SK-N-SH (cell line): Measurements from ENCODE around the gene PIP5K1C. TPM values are rescaled to one million over a fixed set of nuclear protein-coding genes. Genes with fewer than 3 reads are reported as not detected.

Experiments
- CTCF ChIA-PET: fragments of 300-600, 350-600 bp; formaldehyde crosslinking; extraction: SDS; loops from one replicate; lab custom pipeline; 2021; lab: Yijun Ruan, JAX
- POLR2A ChIA-PET: fragments of 350-600 bp; sonication (Branson Sonifier 250); formaldehyde crosslinking; extraction: SDS; loops from one replicate; lab custom pipeline; 2020; ENCODE audit warnings: antibody characterized with exemption, inconsistent platforms; lab: Yijun Ruan, JAX
- DNase-seq: peaks from one replicate; pipeline ENCODE4 v3.0.0; 2012
- H2AFZ ChIP-seq: fragments of 200-600 bp; sonication (generic); 2 replicates; pipeline ENCODE4 v1.8.1; 2016; ENCODE audit warnings: antibody characterized with exemption, mild to moderate bottlenecking, low read depth
- H3F3A ChIP-seq: fragments of 200-600 bp; sonication (generic); replicated peaks from 2 replicates; pipeline ENCODE3; 2016; ENCODE audit warnings: antibody characterized with exemption, mild to moderate bottlenecking; ENCODE audit not compliant: insufficient read depth
- H3K27ac ChIP-seq, 2 experiments: fragments of 200-500 bp in 1 of 2; fragments of 200-600 bp in 1 of 2; sonication (Bioruptor generic) in 1 of 2; sonication (generic), shearing (Covaris generic) in 1 of 2; 2 replicates each; pipeline versions ENCODE4 v1.5.1 to v1.6.1; 2014 to 2016; ENCODE audit warnings: low read depth in 2 of 2, inconsistent platforms in 1 of 2, low read length in 1 of 2, mild to moderate bottlenecking in 1 of 2, mixed read lengths in 1 of 2
- H3K27me3 ChIP-seq: fragments of 200-600 bp; sonication (generic), shearing (Covaris generic); 2 replicates; pipeline ENCODE4 v1.6.1; 2016; ENCODE audit warnings: mixed run types; ENCODE audit not compliant: insufficient read depth
- H3K36me3 ChIP-seq, 2 experiments: fragments of 200-500 bp in 1 of 2; fragments of 200-600 bp in 1 of 2; sonication (Bioruptor generic) in 1 of 2; sonication (generic) in 1 of 2; replicated peaks in 1 of 2; 2 replicates each; pipeline versions ENCODE3 to v1.5.1; 2014 to 2016; ENCODE audit warnings: low read length in 1 of 2, mild to moderate bottlenecking in 1 of 2; ENCODE audit not compliant: insufficient read depth in 2 of 2, control insufficient read depth in 1 of 2
- H3K4me1 ChIP-seq, 2 experiments: fragments of 200-500 bp in 1 of 2; fragments of 200-600 bp in 1 of 2; sonication (Bioruptor generic) in 1 of 2; sonication (generic), shearing (Covaris generic) in 1 of 2; 2 replicates each; pipeline versions ENCODE4 v1.5.1 to v1.6.1; 2014 to 2016; ENCODE audit warnings: low read depth in 1 of 2, low read length in 1 of 2, mixed run types in 1 of 2; ENCODE audit not compliant: insufficient read depth in 2 of 2, control insufficient read depth in 1 of 2
- H3K4me2 ChIP-seq: fragments of 200-600 bp; sonication (generic), shearing (Covaris generic); 2 replicates; pipeline ENCODE4 v1.6.1; 2017; ENCODE audit warnings: mixed run types
- H3K4me3 ChIP-seq, 2 experiments: fragments of 200-500 bp in 1 of 2; fragments of 200-600 bp in 1 of 2; sonication (Bioruptor generic) in 1 of 2; sonication (generic), shearing (Covaris generic) in 1 of 2; 2 replicates each; pipeline versions ENCODE4 v1.5.1 to v1.8.1; 2014 to 2016; ENCODE audit warnings: low read depth in 2 of 2, inconsistent platforms in 1 of 2, low read length in 1 of 2, mild to moderate bottlenecking in 1 of 2, mixed read lengths in 1 of 2, moderate library complexity in 1 of 2
- H3K79me2 ChIP-seq: fragments of 200-600 bp; sonication (generic); 2 replicates; pipeline ENCODE4 v1.8.1; 2017; ENCODE audit warnings: mild to moderate bottlenecking; ENCODE audit not compliant: insufficient read depth
- H3K9ac ChIP-seq: fragments of 200-600 bp; sonication (generic); 2 replicates; pipeline ENCODE4 v1.6.1; 2017; ENCODE audit warnings: mixed run types
- H3K9me2 ChIP-seq: fragments of 200-600 bp; sonication (generic); 2 replicates; pipeline ENCODE4 v1.6.1; 2017; ENCODE audit warnings: mixed run types
- H3K9me3 ChIP-seq: fragments of 200-600 bp; sonication (generic); 2 replicates; pipeline ENCODE4 v1.6.1; 2017; ENCODE audit warnings: mixed run types, mild to moderate bottlenecking, moderate library complexity
- H4K20me1 ChIP-seq: fragments of 200-600 bp; sonication (generic); 2 replicates; pipeline ENCODE4 v1.6.1; 2017; ENCODE audit warnings: mild to moderate bottlenecking, mixed run types; ENCODE audit not compliant: insufficient read depth
- FOSL2 ChIP-seq: IDR thresholded peaks from 2 replicates; pipeline ENCODE4 v1.4.0; 2012; ENCODE audit warnings: low read depth, mild to moderate bottlenecking, moderate library complexity, borderline replicate concordance
- MXI1 ChIP-seq: IDR thresholded peaks from 2 replicates; pipeline ENCODE4 v1.6.1; 2012; ENCODE audit warnings: mild to moderate bottlenecking, low read depth, low read length, improper control_type of control experiment
- POLR2AphosphoS5 ChIP-seq: IDR thresholded peaks from 2 replicates; pipeline ENCODE4 v1.6.1; 2012; ENCODE audit warnings: low read depth, low read length
- SIN3A ChIP-seq: IDR thresholded peaks from 2 replicates; pipeline ENCODE4 v1.6.1; 2012; ENCODE audit warnings: low read depth, mild to moderate bottlenecking, low read length, moderate library complexity, borderline replicate concordance
- SMC3 ChIP-seq: IDR thresholded peaks from 2 replicates; pipeline ENCODE4 v1.6.1; 2012; ENCODE audit warnings: low read depth, low read length, improper control_type of control experiment
- WGBS: methylation state at CpG from one replicate; pipeline ENCODE4 v1.1.6; 2017; ENCODE audit warnings: low lambda C conversion rate; 5-methylcytosine and 5-hydroxymethylcytosine counted together
- polyA plus RNA-seq, 3 experiments: library from polyadenylated mRNA; depleted of rRNA; stranded (reverse); fragments of >200 nt; gene quantifications; 2 replicates each; pipeline ENCODE4 v1.2.3, GENCODE V29; 2012
- TF ChIP-seq, protein P1 (sequence below): IDR thresholded peaks from 2 replicates; pipeline ENCODE4 v1.4.0; 2012; ENCODE audit warnings: low read depth, borderline replicate concordance
- TF ChIP-seq, protein P2 (sequence below): IDR thresholded peaks from 2 replicates; pipeline ENCODE4 v1.4.0; 2012; ENCODE audit warnings: low read depth
- TF ChIP-seq, protein P3 (sequence below): fragments of 150-350 bp; IDR thresholded peaks from 2 replicates; pipeline ENCODE4 v1.6.1; 2017; ENCODE audit warnings: antibody characterized with exemption, low read length, low read depth, borderline replicate concordance

Gene PIP5K1C
- polyA plus RNA-seq, 1 of the 3 experiments (the other 2 are of a cell fraction) = 12.3 TPM

DNA sequence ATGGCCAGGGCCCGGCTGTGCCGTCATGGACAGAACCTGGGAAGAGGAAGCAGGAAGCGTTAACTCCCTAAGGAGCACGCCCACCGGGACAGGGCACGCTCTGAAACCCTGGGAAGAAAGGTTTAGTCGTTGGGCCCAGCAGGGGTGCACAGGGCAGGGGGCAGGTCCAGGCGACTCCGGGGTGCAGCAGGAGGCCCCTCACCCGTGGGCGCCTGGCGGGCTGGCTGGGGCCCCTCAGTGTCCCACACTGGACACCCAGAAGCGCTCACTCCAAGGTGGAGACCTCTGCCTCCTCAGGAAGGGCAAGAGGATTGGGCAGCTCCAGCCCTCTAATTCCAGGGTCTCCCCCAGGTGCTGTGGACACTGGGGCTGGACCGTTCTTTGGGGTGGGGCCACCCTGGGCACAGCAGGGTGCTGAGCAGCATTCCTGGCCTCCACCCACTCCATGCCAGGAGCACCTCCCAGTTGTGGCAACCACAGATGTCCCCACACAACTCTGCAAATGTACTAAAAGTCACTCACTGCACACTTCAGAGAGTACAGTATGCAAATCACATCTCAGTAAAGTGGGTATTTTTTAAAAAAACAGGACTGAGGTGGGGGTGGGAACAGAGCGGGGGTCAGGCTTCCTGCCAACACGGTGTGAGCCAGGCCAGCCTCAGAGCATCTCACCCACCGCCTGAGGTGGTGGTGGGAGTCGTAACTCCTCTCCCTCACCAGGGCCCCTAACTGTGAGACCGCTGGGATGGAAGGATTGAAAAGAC is 35.2 kb downstream of the PIP5K1C start:
- Histone ChIP-seq H3K4me3 (no peak overlapping the region), H3F3A (no peaks in the 10 kb centered on the region), H3K9ac (no peak overlapping the region), H2AFZ (no peak overlapping the region), H3K36me3 (peaks cover 0 to 11% of the 10 kb centered on the region in 2 experiments), H3K27ac (no peak overlapping the region), H3K4me1 (peaks cover 0 to 2% of the 10 kb centered on the region in 2 experiments; a peak in 1 of 4 replicates), H4K20me1 (peaks cover 8% of the 10 kb centered on the region)
- ChIA-PET POLR2A (no interaction called here), CTCF (interaction anchor here (0.6 to 4.1 kb wide), 21 partner anchors 8 to 158 kb away, joined by 3 to 39 read pairs (median 6); partner anchors contain the start of genes PIP5K1C and TJP3)
- TF ChIP-seq, protein P1, sequence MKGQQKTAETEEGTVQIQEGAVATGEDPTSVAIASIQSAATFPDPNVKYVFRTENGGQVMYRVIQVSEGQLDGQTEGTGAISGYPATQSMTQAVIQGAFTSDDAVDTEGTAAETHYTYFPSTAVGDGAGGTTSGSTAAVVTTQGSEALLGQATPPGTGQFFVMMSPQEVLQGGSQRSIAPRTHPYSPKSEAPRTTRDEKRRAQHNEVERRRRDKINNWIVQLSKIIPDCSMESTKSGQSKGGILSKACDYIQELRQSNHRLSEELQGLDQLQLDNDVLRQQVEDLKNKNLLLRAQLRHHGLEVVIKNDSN = no peak
- TF ChIP-seq, protein P2, sequence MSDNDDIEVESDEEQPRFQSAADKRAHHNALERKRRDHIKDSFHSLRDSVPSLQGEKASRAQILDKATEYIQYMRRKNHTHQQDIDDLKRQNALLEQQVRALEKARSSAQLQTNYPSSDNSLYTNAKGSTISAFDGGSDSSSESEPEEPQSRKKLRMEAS = no peak
- TF ChIP-seq, all 33 proteins: peak for 0
- Histone ChIP-seq H3K9me3 (no peaks in the 10 kb centered on the region), H3K27me3 (no peaks in the 10 kb centered on the region), H3K9me2 (no peaks in the 10 kb centered on the region), H3K79me2 (no peaks in the 10 kb centered on the region), H3K4me2 (no peak overlapping the region)
- WGBS = 77% methylated on average over 12 of the region's 19 CpGs
- DNase-seq = no peak

DNA sequence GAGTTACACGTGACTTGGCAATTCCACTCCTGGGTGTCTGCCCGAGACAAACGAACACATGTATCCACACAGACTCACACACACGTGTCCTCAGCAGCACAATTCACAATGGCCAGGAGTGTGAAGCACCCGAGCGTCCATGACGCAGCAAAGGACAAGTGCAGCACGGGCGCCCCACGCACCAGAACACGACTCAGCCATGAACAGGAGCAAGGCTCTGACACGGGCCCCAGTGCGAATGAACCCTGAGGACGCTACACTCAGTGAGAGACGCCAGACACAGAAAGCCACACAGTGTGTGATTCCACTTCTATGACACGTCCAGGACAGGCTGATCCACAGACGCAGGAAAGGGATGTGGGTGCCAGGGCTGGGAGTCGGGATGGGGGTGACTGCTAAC is 36.4 kb downstream of the PIP5K1C start:
- H3K4me3 ChIP-seq = no peak overlapping the region
- no peak overlapping the region for H3K4me2 ChIP-seq
- DNase-seq = no peak
- no peaks in the 10 kb centered on the region for H3K9me3 ChIP-seq
- no peaks in the 10 kb centered on the region for H3K9me2 ChIP-seq
- WGBS = 96% methylated on average over 18 of the region's 18 CpGs
- H3K27me3 ChIP-seq = no peaks in the 10 kb centered on the region
- peaks cover 8% of the 10 kb centered on the region for H4K20me1 ChIP-seq
- H3F3A ChIP-seq = no peaks in the 10 kb centered on the region
- CTCF ChIA-PET = no interaction called here
- peaks cover 0 to 2% of the 10 kb centered on the region in 2 experiments; a peak in 1 of 4 replicates for H3K4me1 ChIP-seq
- H2AFZ ChIP-seq = no peak overlapping the region
- TF ChIP-seq FOSL2 = no peak
- no peak for TF ChIP-seq MXI1
- TF ChIP-seq, protein P3, sequence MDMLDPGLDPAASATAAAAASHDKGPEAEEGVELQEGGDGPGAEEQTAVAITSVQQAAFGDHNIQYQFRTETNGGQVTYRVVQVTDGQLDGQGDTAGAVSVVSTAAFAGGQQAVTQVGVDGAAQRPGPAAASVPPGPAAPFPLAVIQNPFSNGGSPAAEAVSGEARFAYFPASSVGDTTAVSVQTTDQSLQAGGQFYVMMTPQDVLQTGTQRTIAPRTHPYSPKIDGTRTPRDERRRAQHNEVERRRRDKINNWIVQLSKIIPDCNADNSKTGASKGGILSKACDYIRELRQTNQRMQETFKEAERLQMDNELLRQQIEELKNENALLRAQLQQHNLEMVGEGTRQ = no peak
- TF ChIP-seq SIN3A = no peak
- no peak for TF ChIP-seq SMC3
- no peak for TF ChIP-seq POLR2AphosphoS5
- TF ChIP-seq, all 33 proteins: peak for 0
- H3K9ac ChIP-seq = no peak overlapping the region
- H3K36me3 ChIP-seq = peaks cover 0 to 11% of the 10 kb centered on the region in 2 experiments
- no peaks in the 10 kb centered on the region for H3K79me2 ChIP-seq
- H3K27ac ChIP-seq = no peak overlapping the region
- POLR2A ChIA-PET = no interaction called here
